GM19239 (cell line): ENCODE measurements around the gene CLCNKA.
"Not testable (repeated sequence)": the region's sequence is repeated elsewhere in the genome, so short reads cannot be mapped to it uniquely, and the experiment has no call there.

Source experiments
- DNase-seq: peaks from one replicate; pipeline ENCODE4 v3.0.0; 2011; ENCODE audit warnings: low spot score; ENCODE audit not compliant: insufficient read length
- FAIRE-seq: peaks from 2 replicates; lab custom pipeline; 2011; peaks lifted over from hg19 to GRCh38; lab: Jason Lieb, UNC

Gene CLCNKA

DNA sequence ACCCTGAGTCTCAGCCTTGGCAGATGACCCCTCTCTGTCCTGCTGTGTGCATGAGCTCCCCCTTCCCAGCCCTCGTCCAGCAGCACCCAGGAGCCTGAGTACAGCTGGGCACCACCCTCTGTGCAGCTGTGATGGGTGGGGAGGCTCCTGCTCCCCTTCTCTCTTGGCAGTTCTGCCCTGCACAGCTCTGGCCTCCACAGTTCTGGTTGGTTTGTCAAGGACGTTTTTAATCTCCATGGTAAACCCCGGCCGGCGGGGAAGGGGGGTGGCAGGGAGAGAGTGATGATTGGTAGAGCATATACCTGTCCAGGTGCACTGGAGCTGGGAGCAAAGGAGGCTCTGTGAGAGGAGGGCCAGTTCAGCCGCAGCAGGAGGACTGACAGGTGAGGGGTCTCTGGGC lies at the start of gene CLCNKA:
Gene CLCNKA, plus strand, starts transcription at position 356 of the 400 bp plus-strand sequence. CDS start 584 bp downstream, outside the sequence.
- FAIRE-seq, result no peak
- DNase-seq, result no peak

DNA sequence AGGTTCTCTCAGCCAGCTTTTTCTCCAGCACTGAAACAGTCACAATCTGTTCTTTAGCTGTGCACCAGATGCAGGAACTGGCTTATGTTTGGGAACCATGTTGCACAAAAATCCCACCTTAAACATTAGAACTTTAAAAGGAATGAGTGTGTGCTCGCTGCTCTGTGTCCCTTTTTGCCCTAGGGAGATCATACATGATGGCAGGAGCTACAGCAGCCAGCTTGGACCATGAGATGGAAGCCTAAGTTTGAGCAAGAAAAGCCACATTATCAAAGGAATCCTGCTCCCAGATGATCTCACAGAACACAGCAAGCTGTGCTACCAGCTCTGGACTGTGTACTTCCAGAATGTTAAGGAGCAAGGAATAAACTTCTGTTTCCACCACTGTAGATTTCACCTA lies 49.4 kb upstream of the CLCNKA start:
- FAIRE-seq, result no peak
- no peak for DNase-seq

DNA sequence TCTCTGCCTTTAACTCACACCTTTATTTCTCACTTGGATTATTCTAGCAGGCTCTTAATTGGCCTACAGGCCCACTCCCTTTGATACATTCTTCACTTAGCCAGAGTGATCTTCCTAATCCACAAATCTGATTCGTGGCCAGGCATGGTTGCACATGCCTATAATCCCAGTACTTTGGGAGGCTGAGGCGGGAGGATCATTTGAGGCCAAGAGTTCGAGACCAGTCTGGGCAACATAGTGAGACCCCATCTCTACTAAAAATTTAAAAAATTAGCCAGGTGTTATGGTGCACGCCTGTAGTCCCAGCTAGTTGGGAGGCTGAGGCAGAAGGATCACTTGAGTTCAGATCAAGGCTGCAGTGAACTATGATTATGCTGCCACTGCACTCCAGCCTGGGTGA lies 48.1 kb upstream of the CLCNKA start:
- FAIRE-seq, result no peak

DNA sequence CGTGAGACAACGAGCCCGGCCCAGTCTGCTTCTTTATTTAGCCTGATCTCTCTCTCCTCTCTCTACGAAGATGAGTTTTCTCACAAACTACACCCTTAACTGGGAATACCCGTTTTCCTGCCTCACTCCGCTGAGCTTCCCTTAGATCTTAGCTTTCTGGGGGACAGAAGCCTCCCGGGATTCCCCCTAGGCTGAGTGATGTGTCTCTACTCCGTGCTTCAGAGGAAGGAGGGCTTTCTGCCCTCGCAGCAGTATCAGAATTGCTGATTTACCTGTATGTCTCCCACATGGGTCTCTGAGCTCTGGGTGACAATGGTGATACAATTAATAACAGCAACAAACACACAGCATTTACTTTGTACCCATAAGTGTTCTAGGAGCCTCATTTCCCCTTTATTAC lies 47.0 kb upstream of the CLCNKA start:
- FAIRE-seq (no peak), DNase-seq (no peak)

More for the DNA sequence above, 48.1 kb upstream of the CLCNKA start:
- DNase-seq, result no peak

DNA sequence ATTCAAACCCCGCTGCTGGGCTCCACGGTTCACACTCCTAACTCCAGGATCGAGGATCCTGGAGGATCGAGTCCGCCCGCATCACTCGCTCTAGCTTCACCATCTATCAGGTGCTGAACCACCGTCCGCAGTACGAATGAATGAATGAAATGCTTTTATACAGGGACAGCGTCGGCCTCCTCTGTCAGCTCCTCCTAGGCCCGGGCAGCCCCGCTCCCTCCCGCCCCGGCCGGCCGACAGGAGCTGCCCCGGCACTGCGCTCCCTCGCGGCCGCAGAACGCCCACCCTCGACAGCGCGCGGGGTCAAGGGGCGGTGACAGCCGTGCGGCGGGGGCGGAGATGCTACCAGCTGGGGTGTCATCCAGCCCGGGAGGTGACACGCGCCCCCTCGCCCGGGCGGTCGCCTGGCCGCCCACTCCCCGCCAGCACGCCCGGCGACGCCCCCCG lies 46.5 kb upstream of the CLCNKA start:
- FAIRE-seq, result no peak
- DNase-seq, result peak; percentile 42

DNA sequence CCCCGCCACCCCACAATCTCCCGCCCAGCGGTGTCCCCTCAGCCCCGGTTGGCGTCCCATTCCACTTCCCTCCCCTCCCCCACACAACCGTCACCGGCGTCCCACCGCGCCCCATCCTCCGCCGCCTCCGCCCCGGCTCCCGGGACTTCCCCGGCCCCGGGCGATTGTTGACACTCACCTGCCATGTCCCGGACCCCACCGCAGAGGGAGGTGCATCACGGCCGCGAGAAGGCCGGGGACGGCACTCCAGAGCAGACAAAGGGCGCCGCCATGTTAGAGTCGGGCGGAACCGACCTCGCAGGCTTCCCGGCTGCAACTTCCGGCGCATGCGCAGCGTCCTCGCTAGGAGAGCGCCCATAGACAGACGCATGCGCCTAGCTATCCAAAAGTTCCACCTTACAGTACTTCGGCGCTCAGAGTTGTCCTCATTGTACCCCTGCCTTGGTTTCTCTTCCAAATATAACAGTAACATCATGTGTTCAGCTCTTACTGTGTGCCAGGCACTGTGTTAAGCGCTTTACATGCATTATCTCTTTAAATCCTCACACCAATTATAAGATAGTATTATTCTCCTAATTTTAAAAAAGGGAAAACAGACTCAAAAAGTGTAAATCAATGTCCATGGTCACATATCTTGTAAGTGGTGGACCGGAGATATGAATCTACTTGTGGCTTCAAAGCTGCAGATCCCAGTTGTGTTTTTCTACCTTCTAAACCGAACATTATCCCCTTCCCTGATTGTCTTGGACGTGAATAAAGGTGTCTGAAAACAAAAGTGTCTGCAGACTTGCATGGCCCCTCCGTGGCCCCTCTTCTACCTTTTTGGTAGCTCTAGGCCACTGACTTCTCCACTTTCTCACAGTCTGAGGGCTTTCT lies 45.8 kb upstream of the CLCNKA start, which contains the start of gene ZBTB17:
Gene ZBTB17, minus strand, starts transcription at position 297 of the 876 bp plus-strand sequence. CDS start 27,606 bp downstream, outside the sequence.
- DNase-seq (peak; percentile 92), FAIRE-seq (peak; percentile 85)

DNA sequence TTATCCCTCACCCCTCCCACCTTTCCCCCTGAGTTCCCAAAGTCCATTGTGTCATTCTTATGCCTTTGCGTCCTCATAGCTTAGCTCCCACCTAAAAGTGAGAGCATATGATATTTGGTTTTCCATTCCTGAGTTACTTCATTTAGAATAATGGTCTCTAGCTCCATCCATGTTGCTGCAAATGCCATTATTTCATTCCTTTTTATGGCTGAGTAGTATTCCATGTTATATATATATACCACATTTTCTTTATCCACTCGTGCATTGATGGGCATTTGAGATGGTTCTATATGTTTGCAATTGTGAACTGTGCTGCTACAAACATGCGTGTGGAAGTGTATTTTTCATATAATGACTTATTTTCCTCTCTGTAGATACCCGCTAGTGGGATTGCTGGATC lies 43.9 kb upstream of the CLCNKA start:
- DNase-seq, FAIRE-seq: not testable (repeated sequence)

DNA sequence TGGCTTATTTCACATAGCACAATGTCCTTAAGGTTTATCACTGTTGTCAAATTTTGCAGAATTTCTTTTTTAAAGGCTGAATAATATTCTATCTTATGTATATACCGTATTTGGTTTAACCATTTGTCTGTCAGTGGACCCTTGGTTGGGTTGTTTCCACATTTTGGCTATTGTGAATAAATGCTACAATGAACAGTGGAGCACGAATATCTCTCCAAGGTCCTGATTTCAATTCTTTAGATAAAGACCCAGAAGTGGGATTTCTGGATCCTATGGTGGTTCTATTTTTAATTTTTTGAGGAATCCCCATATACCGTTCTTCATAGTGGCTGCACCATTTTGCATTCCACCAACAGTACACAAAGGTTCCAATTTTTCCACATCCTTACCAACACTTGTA lies 40.2 kb upstream of the CLCNKA start:
- FAIRE-seq (no peak), DNase-seq (no peak)

DNA sequence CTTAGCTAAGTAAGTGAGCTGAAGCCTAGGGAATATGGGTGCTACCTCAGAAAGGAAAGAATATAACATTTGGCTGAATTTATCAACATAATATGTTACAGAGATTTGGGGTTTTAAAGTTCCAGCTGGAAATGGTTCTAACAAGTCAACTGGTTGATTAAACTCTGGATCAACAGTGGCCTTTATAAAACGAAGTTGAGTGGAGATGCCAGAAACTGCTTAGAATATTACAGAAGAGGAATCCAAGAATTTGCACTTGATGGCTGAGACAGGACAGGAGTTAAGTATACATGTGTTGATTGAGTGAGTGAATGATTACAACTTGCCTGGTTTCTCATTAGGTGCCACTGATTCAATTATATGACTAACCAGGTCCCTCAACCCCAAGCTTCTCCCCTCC lies 38.6 kb upstream of the CLCNKA start:
- FAIRE-seq (no peak), DNase-seq (no peak)

DNA sequence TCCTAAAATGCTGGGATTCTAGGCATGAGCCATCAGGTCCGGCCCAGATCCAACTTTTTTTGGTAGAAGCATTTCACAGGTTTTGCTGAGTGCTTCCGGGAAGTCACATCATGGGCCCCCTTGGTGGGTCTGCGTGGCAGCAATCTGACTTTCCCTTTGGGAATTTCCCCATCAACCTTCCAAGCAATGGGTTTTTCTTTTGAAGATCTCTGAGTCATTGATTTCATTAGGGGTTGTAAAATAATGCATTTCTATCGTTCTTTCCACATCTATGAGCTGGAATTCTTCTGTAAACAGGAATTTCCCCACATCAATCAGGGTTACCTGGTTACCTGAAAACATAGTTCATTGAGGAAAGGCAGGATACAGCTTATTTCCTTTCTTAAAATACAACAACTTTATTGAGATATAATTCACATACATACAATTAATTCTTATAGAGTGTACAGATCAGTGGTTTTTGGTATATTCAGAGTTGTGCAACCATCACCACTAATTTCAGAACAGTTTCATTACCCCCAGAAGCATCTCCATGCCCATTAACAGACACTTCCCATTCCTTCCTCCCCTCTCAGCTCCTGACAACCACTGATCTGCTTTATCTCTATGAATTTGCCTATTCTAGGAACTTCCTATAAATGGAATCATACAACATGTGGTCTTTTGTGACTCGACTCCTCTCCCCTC lies 36.1 kb upstream of the CLCNKA start:
- FAIRE-seq (no peak), DNase-seq (no peak)

DNA sequence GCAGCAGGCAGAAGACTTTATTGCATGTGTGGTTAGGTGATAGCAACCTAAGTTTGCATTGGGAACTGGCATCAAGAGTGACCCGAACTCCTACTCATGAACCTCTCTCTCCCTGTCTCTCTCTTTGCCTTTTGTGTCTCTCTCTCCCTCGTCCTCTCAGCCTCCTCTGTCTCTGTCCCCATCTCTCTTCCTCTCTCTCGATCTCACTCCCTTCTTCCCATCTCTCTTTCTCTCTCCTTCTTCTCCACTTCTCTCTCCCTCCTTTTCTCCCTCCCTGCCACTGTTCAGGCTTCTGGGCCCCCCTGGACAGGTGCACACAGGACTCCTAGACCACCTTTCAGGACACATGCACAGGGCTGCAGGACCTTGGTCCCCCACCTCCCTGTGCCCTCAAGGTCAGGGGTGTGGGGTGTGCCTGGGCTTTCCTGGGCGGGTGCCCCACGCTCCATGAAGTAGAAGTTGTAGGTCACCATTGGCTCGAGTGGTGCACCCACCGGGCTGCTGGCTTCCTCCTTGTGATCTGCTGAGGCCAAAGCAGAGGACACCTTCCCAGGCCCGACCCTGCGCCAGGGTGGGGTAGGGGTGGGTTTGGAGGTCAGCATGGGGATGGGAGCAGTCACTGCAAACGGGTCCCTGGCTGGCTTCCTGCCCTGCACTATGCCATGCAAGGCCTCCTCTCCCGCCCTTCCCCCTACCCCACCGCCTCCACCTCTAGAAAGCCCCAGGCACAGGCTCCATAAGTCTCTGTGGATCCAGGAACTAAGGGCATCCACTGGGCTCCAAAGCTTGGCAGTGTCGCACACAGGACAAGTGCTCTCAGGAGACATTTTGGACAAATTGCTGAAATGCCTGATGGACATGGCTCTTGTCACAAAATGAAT lies 32.7 kb upstream of the CLCNKA start:
- no peak for DNase-seq
- no peak for FAIRE-seq

DNA sequence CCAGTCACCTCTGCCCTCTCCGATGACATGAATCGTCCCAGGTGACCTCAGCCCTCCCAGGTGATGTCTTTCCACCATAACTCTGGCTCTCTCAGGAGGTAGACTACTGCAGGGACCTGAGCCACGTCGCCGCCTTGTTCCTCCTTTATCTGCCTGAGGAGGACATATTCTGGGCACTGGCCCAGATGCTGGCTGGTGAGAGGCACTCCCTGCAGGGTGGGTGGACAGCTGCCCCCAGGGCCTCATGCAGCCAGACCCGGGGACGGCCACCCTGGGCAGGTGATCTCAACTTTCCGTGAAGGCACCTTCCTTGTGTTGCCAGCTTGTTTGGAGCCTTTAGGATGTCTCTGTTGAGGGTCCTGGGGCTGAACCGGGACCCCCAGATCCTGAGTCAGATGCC lies 32.1 kb upstream of the CLCNKA start:
- no peak for FAIRE-seq
- no peak for DNase-seq

DNA sequence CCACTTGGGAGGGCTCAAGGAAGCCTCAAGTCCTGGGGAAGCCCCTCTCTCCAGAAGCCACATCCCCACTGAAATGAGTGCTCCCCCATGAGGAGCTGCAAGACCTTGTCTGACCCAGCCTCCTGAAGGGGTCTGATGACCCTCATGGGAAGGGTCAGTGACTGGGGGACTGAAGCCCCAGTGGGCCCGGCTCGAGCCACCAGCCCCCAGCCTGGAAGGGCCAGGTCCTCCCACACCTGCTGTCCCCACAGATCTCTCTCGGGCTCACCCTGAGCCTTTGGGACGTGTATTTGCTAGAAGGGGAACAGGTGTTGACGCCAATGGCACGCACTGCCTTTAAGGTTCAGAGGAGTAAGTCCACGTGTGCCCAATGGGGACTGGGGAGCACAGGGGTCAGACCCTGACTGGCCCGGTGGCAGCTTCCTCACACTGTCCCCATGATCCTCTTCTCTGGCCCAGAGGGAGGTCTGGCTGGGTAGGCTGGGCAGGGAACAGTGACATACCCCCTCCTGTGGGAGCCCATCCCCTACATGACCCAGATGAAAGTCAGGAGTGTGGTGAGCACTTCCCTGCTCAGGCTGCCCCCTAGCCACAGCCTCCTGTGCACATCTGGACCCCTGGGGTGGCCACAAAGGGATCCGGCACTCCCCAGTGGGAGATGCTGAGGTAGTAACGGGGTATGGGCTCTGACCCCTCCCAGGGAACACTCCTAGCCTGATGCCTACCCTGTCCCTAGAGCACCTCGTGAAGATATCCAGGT lies 30.2 kb upstream of the CLCNKA start:
- DNase-seq (no peak), FAIRE-seq (no peak)

DNA sequence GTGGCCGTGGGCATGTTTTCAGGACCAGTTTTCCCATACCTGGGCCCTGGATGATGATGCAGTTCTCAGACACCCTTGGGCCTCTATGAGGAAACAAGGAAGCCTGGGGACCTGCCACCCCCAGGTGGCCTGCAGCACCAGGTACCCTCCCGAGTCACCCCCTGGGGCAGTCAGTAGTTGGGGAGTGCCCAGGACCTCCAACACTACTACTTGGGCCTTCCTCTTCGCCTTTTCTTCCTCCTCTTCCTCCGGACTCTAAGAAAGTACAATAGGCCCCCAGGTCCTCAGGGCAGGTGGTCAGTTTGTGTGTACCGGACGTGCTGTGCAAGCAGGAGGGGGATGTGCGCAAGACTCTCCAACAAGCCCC lies 29.7 kb upstream of the CLCNKA start:
- DNase-seq (no peak), FAIRE-seq (no peak)

DNA sequence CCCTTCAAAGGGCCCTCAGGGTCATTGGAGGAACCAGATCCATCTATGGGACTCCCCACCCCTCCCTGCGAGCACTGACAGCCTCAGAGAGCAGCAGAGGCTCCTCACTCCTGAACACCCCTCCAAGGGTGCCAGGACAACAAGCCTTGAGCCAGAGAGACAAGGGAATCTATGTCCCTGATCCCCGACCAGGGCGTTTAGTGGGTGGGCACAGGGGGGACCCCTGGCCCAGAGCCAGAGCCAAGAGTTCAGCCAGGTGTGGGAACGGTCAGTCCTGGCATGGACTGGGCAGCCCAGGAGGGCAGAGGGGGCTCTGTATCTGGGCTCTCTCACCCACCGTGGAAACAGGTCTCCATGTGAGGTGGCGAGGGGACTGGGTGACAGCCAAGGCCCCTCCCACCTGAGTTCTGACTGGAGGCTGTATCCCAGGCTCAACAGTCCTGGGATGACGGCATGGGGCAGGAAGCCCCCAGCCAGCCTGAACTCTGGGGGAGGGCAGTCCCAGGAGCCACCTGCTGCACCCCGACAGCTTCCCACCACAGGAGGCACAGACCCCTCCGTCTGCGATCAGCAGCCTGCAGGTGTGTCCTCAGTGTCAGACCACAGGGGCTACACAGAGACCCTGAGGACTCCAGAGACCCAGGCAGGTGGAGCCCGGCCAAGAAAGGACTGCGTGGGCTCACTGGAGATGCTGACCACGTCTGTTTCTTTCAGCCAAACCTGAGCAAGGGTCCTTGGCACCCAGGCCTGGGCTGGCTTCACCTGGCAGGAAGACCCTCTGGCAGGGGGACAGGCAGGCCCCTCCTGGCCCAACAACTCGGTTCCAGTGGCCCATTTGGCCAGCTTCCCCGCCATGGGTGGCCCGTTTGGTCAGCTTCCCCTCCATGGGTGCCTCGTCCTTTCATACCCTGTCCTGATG lies 29.0 kb upstream of the CLCNKA start:
- FAIRE-seq (no peak), DNase-seq (no peak)

DNA sequence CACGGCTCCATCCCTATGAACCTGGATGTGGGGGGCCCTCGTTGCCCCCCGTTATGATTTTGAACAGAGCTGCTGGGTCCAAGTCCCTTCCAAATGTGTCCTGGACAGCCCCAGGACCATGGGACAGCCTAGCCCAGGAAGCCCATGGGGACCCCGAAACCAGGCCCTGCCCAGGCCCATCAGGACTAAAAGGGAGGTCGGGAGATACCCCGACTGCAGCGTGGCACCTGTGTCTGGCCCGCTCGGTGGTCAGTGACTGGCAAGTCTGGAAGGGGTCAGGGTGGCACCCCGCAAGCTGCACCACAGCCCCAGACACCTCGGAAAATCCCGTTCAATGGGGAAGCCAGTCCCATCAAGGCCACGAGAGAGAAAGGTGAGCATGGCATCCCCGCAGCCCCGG lies 28.2 kb upstream of the CLCNKA start:
- no peak for DNase-seq
- FAIRE-seq, result no peak

DNA sequence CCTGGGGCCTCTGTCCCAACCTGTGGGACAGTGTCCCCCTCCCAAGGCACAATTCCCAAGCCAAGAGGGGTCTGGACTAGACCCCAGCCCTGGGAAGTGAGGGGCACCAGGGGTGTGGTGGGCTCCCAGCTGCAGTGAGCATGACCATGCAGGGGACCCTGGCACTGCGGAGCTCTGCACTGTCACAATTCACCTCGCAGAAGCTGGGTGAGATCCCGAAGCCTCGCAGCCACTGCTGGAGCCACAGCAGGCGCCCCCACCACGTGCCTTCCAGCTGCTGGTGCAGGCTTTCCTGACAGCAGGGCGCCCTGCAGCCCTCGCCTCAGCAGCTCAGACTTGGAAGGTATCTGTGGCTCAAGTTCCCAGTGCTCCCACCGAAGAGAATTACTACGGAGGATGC lies 27.8 kb upstream of the CLCNKA start:
- no peak for FAIRE-seq
- DNase-seq, result no peak

DNA sequence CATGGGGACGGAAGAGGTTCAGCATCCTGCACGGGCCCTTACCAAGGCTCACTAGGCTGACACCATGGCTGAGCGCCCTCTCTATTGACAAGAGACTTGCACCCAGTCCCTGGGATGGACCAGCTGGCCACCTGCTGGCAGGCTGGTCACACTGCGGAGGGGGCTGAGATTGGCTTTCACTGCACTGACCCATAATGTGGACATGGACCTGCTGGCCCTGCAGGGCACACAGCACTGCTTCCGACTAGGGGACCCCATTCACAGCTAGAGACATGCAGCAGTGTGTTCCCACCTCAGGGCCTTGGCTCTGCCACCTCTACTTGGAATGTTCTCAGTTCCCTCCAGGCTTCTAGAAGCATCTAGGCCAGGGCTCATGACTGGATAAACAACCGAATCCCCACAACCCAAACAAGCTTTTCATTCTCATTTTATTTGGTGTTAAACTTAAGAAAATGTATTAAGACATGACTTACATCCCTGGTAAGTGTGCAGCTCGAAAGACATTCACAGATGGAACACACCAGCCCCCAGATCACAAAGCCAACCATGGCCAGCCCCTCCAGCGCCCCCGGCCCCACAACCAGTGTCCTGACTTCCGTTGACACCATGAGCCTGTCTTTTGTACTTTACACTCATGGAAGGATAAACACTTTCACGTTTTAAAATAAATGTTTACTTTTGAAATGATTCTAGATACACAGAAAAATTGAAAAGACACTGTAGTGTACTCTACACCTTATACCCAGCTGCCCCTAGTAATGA lies 27.1 kb upstream of the CLCNKA start:
- peak; percentile 83 for FAIRE-seq
- no peak for DNase-seq
